K562 (cell line): ENCODE results near the gene FBXO4.

Experiments
- BCOR ChIP-seq: fragments of 450-650 bp; IDR thresholded peaks from 2 replicates; pipeline ENCODE4 v1.6.1; 2016
- BMI1 ChIP-seq: fragments of 150-350 bp; IDR thresholded peaks from 2 replicates; pipeline ENCODE4 v1.6.1; 2014; ENCODE audit warnings: low read length
- CBX8 ChIP-seq: fragments of 200-600 bp; sonication (generic); IDR thresholded peaks from 2 replicates; pipeline ENCODE4 v1.6.1; 2012; ENCODE audit warnings: borderline replicate concordance, mixed run types, low read depth, mild to moderate bottlenecking, moderate library complexity, mixed read lengths, low read length, control low read depth, inconsistent platforms; ENCODE audit not compliant: poor library complexity, severe bottlenecking; ENCODE audit errors: extremely low read depth
- CHCHD3 ChIP-seq: fragments of 250-450 bp; sonication (Bioruptor Pico); IDR thresholded peaks from 2 replicates; pipeline ENCODE4 v2.1.2; 2022; ENCODE audit warnings: mild to moderate bottlenecking
- CREB1 ChIP-seq, 2 experiments: sonication (generic) in 1 of 2; formaldehyde crosslinking in 1 of 2; IDR thresholded peaks; 2 replicates each; pipeline versions ENCODE4 v1.6.1 to v1.8.0; 2012 to 2022; ENCODE audit warnings: inconsistent platforms in 1 of 2, mild to moderate bottlenecking in 1 of 2, missing genetic modification reagents in 1 of 2, moderate library complexity in 1 of 2
- DNMT1 ChIP-seq: fragments of 450-650 bp; IDR thresholded peaks from 2 replicates; pipeline ENCODE4 v1.6.1; 2016; ENCODE audit warnings: antibody characterized with exemption, mild to moderate bottlenecking
- E2F5 ChIP-seq: sonication (generic); formaldehyde crosslinking; IDR thresholded peaks from 2 replicates; pipeline ENCODE4 v1.8.0; 2022; ENCODE audit warnings: mild to moderate bottlenecking, missing genetic modification reagents
- FOSL1 ChIP-seq: fragments of 200-800 bp; sonication (Bioruptor generic); conservative IDR thresholded peaks from 2 replicates; pipeline ENCODE4 v1.6.1; 2016; ENCODE audit warnings: missing genetic modification characterization, missing compliant biosample characterization
- GATAD2A ChIP-seq: fragments of 450-650 bp; IDR thresholded peaks from 2 replicates; pipeline ENCODE4 v1.6.1; 2017
- HDAC3 ChIP-seq: fragments of 450-650 bp; IDR thresholded peaks from 2 replicates; pipeline ENCODE4 v1.6.1; 2018; ENCODE audit warnings: borderline replicate concordance, mild to moderate bottlenecking, moderate library complexity; ENCODE audit not compliant: partially characterized antibody
- REST ChIP-seq, 2 experiments: fragments of 450-650 bp; formaldehyde crosslinking in 1 of 2; IDR thresholded peaks; 2 replicates each; pipeline versions ENCODE4 v1.4.0 to v1.6.1; 2014 to 2020; ENCODE audit warnings: mild to moderate bottlenecking in 2 of 2, borderline replicate concordance in 1 of 2, low read depth in 1 of 2
- USF1 ChIP-seq: sonication (generic); formaldehyde crosslinking; IDR thresholded peaks from 2 replicates; pipeline ENCODE4 v1.9.0; 2022; ENCODE audit warnings: mild to moderate bottlenecking, missing genetic modification reagents
- ZBTB40 ChIP-seq, 2 experiments: fragments of 450-650 bp in 1 of 2; sonication (generic) in 1 of 2; formaldehyde crosslinking in 1 of 2; IDR thresholded peaks; 2 replicates each; pipeline versions ENCODE4 v1.7.1 to v1.9.0; 2016 to 2022; ENCODE audit warnings: inconsistent platforms in 1 of 2, mild to moderate bottlenecking in 1 of 2, missing genetic modification reagents in 1 of 2
- ZNF24 ChIP-seq: fragments of 450-650 bp; IDR thresholded peaks from 2 replicates; pipeline ENCODE4 v1.6.1; 2016

- no peak for TF ChIP-seq CHCHD3 (CRISPR knock-in tag)
- TF ChIP-seq CBX8: no peak
- no peak for TF ChIP-seq REST (IDR thresholded peaks at IDR 0.05; ENCODE audit: borderline replicate concordance)
- TF ChIP-seq REST (CRISPR knock-in tag; IDR thresholded peaks at IDR 0.05; ENCODE audit: low read depth): no peak
- no peak for TF ChIP-seq BCOR
- TF ChIP-seq DNMT1: no peak
- TF ChIP-seq CREB1 (IDR thresholded peaks at IDR 0.05): no peak
- TF ChIP-seq CREB1 (CRISPR knock-in tag; IDR thresholded peaks at IDR 0.05): no peak
- no peak for TF ChIP-seq E2F5 (CRISPR knock-in tag)
- TF ChIP-seq HDAC3: no peak
- no peak for TF ChIP-seq USF1 (CRISPR knock-in tag)
- TF ChIP-seq ZNF24: no peak
- no peak for TF ChIP-seq BMI1
- TF ChIP-seq ZBTB40 (IDR thresholded peaks at IDR 0.05): no peak
- TF ChIP-seq ZBTB40 (CRISPR knock-in tag; IDR thresholded peaks at IDR 0.05): no peak
- no peak for TF ChIP-seq GATAD2A
- TF ChIP-seq FOSL1 (tag): no peak
Measured at GRCh38 chr5:41951224-41951623, 26.1 kb downstream of the FBXO4 start.
